ENCODE measurements around the gene SLC40A1. TPM values are rescaled to one million over a fixed set of nuclear protein-coding genes. Genes with fewer than 3 reads are reported as not detected.
"Not testable (repeated sequence)": the region's sequence is repeated elsewhere in the genome, so short reads cannot be mapped to it uniquely, and the experiment has no call there.

Gene SLC40A1
- polyA plus RNA-seq, 1 donor from 2014 or later: 12.6 TPM

DNA sequence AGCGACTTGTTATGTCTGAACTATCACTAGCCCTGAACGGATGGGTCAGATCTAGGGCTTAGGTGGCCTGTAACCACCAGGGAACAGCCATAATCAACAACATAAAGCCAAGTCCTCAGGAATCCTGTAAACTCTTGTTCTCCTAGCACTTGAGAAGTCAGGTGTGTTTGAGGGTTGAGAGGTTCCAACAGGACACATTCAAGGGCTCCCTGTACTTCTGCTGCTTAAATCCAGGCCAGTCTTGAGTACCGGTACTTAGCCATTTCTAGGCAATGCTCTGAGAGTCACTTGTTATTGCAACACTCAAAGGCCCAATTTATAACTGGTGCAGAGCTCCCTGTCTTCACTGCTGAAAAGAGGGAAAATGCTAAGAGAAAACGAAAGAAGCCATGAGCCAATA lies 21.6 kb upstream of the SLC40A1 start:
- Histone ChIP-seq H3K79me2 (replicated peaks; ENCODE audit: insufficient read depth, low read length) (no peaks in the 10 kb centered on the region), H3K9ac (ENCODE audit: low read length) (no peak overlapping the region), H3K4me3 (ENCODE audit: low read length) (no peak overlapping the region), H3K27ac (ENCODE audit: low read length) (no peak overlapping the region), H2AFZ (ENCODE audit: low read depth, low read length) (no peak overlapping the region), H3F3A (ENCODE audit: insufficient read depth, low read length, poor library complexity, severe bottlenecking) (no peaks in the 10 kb centered on the region), H4K20me1 (ENCODE audit: insufficient read depth) (no peaks in the 10 kb centered on the region), H3K4me2 (ENCODE audit: low read length) (no peak overlapping the region), H3K27me3 (ENCODE audit: insufficient read depth, low read depth, low read length) (no peaks in the 10 kb centered on the region), H3K9me2 (ENCODE audit: insufficient read depth, low read length) (no peaks in the 10 kb centered on the region), H3K9me3 (ENCODE audit: low read length) (no peaks in the 10 kb centered on the region), H3K36me3 (ENCODE audit: insufficient read depth, low read length) (no peaks in the 10 kb centered on the region)
- TF ChIP-seq, protein P1, sequence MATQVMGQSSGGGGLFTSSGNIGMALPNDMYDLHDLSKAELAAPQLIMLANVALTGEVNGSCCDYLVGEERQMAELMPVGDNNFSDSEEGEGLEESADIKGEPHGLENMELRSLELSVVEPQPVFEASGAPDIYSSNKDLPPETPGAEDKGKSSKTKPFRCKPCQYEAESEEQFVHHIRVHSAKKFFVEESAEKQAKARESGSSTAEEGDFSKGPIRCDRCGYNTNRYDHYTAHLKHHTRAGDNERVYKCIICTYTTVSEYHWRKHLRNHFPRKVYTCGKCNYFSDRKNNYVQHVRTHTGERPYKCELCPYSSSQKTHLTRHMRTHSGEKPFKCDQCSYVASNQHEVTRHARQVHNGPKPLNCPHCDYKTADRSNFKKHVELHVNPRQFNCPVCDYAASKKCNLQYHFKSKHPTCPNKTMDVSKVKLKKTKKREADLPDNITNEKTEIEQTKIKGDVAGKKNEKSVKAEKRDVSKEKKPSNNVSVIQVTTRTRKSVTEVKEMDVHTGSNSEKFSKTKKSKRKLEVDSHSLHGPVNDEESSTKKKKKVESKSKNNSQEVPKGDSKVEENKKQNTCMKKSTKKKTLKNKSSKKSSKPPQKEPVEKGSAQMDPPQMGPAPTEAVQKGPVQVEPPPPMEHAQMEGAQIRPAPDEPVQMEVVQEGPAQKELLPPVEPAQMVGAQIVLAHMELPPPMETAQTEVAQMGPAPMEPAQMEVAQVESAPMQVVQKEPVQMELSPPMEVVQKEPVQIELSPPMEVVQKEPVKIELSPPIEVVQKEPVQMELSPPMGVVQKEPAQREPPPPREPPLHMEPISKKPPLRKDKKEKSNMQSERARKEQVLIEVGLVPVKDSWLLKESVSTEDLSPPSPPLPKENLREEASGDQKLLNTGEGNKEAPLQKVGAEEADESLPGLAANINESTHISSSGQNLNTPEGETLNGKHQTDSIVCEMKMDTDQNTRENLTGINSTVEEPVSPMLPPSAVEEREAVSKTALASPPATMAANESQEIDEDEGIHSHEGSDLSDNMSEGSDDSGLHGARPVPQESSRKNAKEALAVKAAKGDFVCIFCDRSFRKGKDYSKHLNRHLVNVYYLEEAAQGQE (IDR thresholded peaks at IDR 0.05; ENCODE audit: borderline replicate concordance): no peak
- TF ChIP-seq RAD21 (conservative IDR thresholded peaks at IDR 0.05) (no peak), MXI1 (conservative IDR thresholded peaks at IDR 0.05; ENCODE audit: poor library complexity, severe bottlenecking) (no peak), TAF1 (IDR thresholded peaks at IDR 0.05; ENCODE audit: low read depth) (no peak), SMC3 (conservative IDR thresholded peaks at IDR 0.05; ENCODE audit: poor library complexity) (no peak), EP300 (conservative IDR thresholded peaks at IDR 0.05; ENCODE audit: poor library complexity, severe bottlenecking) (no peak), EZH2 (IDR thresholded peaks at IDR 0.05; ENCODE audit: borderline replicate concordance, insufficient read depth, low read length, poor library complexity, severe bottlenecking) (no peak), POLR2AphosphoS5 (IDR thresholded peaks at IDR 0.05) (no peak)
- TF ChIP-seq, protein P2, sequence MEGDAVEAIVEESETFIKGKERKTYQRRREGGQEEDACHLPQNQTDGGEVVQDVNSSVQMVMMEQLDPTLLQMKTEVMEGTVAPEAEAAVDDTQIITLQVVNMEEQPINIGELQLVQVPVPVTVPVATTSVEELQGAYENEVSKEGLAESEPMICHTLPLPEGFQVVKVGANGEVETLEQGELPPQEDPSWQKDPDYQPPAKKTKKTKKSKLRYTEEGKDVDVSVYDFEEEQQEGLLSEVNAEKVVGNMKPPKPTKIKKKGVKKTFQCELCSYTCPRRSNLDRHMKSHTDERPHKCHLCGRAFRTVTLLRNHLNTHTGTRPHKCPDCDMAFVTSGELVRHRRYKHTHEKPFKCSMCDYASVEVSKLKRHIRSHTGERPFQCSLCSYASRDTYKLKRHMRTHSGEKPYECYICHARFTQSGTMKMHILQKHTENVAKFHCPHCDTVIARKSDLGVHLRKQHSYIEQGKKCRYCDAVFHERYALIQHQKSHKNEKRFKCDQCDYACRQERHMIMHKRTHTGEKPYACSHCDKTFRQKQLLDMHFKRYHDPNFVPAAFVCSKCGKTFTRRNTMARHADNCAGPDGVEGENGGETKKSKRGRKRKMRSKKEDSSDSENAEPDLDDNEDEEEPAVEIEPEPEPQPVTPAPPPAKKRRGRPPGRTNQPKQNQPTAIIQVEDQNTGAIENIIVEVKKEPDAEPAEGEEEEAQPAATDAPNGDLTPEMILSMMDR (IDR thresholded peaks at IDR 0.05; ENCODE audit: poor library complexity, severe bottlenecking): no peak

DNA sequence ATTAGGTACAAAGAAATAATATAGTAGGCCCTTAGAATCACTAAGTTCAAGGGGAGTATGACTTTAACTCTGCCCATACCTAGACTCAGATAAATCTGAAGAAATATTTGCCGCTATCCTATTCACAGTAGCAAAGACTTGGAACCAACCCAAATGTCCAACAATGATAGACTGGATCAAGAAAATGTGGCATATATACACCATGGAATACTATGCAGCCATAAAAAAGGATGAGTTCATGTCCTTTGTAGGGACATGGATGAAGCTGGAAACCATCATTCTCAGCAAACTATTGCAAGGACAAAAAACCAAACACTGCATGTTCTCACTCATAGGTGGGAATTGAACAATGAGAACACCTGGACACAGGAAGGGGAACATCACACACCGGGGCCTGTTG lies 21.1 kb upstream of the SLC40A1 start:
- not testable (repeated sequence) for H3K9me3 ChIP-seq (ENCODE audit: low read length); H3K27me3 ChIP-seq (ENCODE audit: insufficient read depth, low read depth, low read length); H2AFZ ChIP-seq (ENCODE audit: low read depth, low read length); H3K9ac ChIP-seq (ENCODE audit: low read length); H3K4me3 ChIP-seq (ENCODE audit: low read length); H3K27ac ChIP-seq (ENCODE audit: low read length); H3K79me2 ChIP-seq (replicated peaks; ENCODE audit: insufficient read depth, low read length); H3F3A ChIP-seq (ENCODE audit: insufficient read depth, low read length, poor library complexity, severe bottlenecking); H3K4me2 ChIP-seq (ENCODE audit: low read length); H3K9me2 ChIP-seq (ENCODE audit: insufficient read depth, low read length); H4K20me1 ChIP-seq (ENCODE audit: insufficient read depth); H3K36me3 ChIP-seq (ENCODE audit: insufficient read depth, low read length)

DNA sequence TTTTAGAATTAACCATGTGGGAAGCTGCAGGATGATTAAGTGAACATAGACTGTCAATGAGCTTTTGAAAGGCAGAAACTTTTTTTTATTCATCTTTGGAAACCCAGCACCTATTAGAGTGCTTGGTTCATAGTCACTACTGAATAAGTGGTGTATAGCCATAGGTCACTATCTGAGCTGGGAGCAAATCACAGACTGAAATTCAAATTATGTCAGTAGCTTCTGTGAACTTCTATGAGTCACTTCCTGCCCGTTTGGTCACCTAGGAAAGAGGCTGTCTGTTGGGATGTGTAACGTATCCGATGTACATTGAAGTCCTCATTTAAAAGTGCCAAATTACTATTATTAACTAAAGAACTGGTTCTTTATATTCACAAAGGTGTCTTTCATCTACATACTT lies 20.5 kb upstream of the SLC40A1 start:
- H3K4me3 ChIP-seq (ENCODE audit: low read length): no peak overlapping the region
- no peaks in the 10 kb centered on the region for H3K27me3 ChIP-seq (ENCODE audit: insufficient read depth, low read depth, low read length)
- no peaks in the 10 kb centered on the region for H3F3A ChIP-seq (ENCODE audit: insufficient read depth, low read length, poor library complexity, severe bottlenecking)
- no peak overlapping the region for H2AFZ ChIP-seq (ENCODE audit: low read depth, low read length)
- no peaks in the 10 kb centered on the region for H4K20me1 ChIP-seq (ENCODE audit: insufficient read depth)
- no peaks in the 10 kb centered on the region for H3K79me2 ChIP-seq (replicated peaks; ENCODE audit: insufficient read depth, low read length)
- H3K9ac ChIP-seq (ENCODE audit: low read length): no peak overlapping the region
- TF ChIP-seq, protein P2 (IDR thresholded peaks at IDR 0.05; ENCODE audit: poor library complexity, severe bottlenecking): no peak
- no peak for TF ChIP-seq EZH2 (IDR thresholded peaks at IDR 0.05; ENCODE audit: borderline replicate concordance, insufficient read depth, low read length, poor library complexity, severe bottlenecking)
- H3K36me3 ChIP-seq (ENCODE audit: insufficient read depth, low read length): no peaks in the 10 kb centered on the region
- H3K9me2 ChIP-seq (ENCODE audit: insufficient read depth, low read length): no peaks in the 10 kb centered on the region
- H3K9me3 ChIP-seq (ENCODE audit: low read length): no peaks in the 10 kb centered on the region
- no peak overlapping the region for H3K27ac ChIP-seq (ENCODE audit: low read length)
- H3K4me2 ChIP-seq (ENCODE audit: low read length): no peak overlapping the region

Measured in neural cell (in vitro differentiated cells).